WERI-Rb-1 (cell line): Measurements from ENCODE around the gene JAGN1.
"Not testable (repeated sequence)": the region's sequence is repeated elsewhere in the genome, so short reads cannot be mapped to it uniquely, and the experiment has no call there.

Experiments
- DNase-seq: peaks from one replicate; pipeline ENCODE4 v3.0.0-alpha.2; 2020
- H3K27ac ChIP-seq: fragments of 250-450 bp; sonication (Bioruptor Pico); 2 replicates; pipeline ENCODE4 v1.5.1; 2020; ENCODE audit warnings: mild to moderate bottlenecking, moderate library complexity
- H3K27me3 ChIP-seq: fragments of 250-450 bp; sonication (Bioruptor Pico); 2 replicates; pipeline ENCODE4 v1.5.1; 2021; ENCODE audit warnings: mild to moderate bottlenecking, low read depth, moderate library complexity; ENCODE audit not compliant: insufficient read depth, severe bottlenecking
- H3K36me3 ChIP-seq: fragments of 250-450 bp; sonication (Bioruptor Pico); 2 replicates; pipeline ENCODE4 v1.5.1; 2020; ENCODE audit warnings: mild to moderate bottlenecking, moderate library complexity
- H3K4me3 ChIP-seq: 2 replicates; pipeline ENCODE4 v1.5.1; 2011; ENCODE audit warnings: low read depth, mild to moderate bottlenecking, control low read depth, low read length
- H3K9me3 ChIP-seq: fragments of 250-450 bp; sonication (Bioruptor Pico); 2 replicates; pipeline ENCODE4 v1.5.1; 2021; ENCODE audit warnings: mild to moderate bottlenecking, moderate library complexity; ENCODE audit not compliant: severe bottlenecking
- CTCF ChIP-seq: IDR thresholded peaks from 2 replicates; pipeline ENCODE4 v1.5.1; 2011; ENCODE audit warnings: low read depth, mild to moderate bottlenecking, control low read depth, inconsistent platforms, low read length

The JAGN1 gene

GRCh38 chr3:9869955-9870354 is 20.5 kb upstream of the JAGN1 start:
- Histone ChIP-seq H3K4me3 (no peak overlapping the region), H3K36me3 (no peaks in the 10 kb centered on the region), H3K27me3 (no peaks in the 10 kb centered on the region), H3K9me3 (no peaks in the 10 kb centered on the region), H3K27ac (no peak overlapping the region)
- DNase-seq: no peak
- TF ChIP-seq CTCF: no peak

- DNase-seq: no peak
- no peak for TF ChIP-seq CTCF
- Histone ChIP-seq H3K36me3 (no peaks in the 10 kb centered on the region), H3K27ac (no peak overlapping the region), H3K9me3 (no peaks in the 10 kb centered on the region), H3K4me3 (no peak overlapping the region), H3K27me3 (no peaks in the 10 kb centered on the region)
Observed at GRCh38 chr3:9870978-9871377, 19.4 kb upstream of the JAGN1 start.

- not testable (repeated sequence) for H3K9me3 ChIP-seq, DNase-seq
Observed at GRCh38 chr3:9872067-9872466, 18.3 kb upstream of the JAGN1 start.

GRCh38 chr3:9875448-9875847 is 15.0 kb upstream of the JAGN1 start:
- Histone ChIP-seq H3K9me3 (no peaks in the 10 kb centered on the region), H3K4me3 (no peak overlapping the region), H3K27ac (no peak overlapping the region; the same call in 1 of the 2 replicates), H3K27me3 (no peaks in the 10 kb centered on the region), H3K36me3 (no peaks in the 10 kb centered on the region)
- DNase-seq: no peak
- TF ChIP-seq CTCF: no peak

More at GRCh38 chr3:9872067-9872466, 18.3 kb upstream of the JAGN1 start:
- H3K36me3 ChIP-seq, H3K4me3 ChIP-seq, H3K27ac ChIP-seq, H3K27me3 ChIP-seq: not testable (repeated sequence)

GRCh38 chr3:9876255-9876654 is 14.2 kb upstream of the JAGN1 start:
- DNase-seq, H3K9me3 ChIP-seq, H3K27ac ChIP-seq, H3K4me3 ChIP-seq, H3K36me3 ChIP-seq, H3K27me3 ChIP-seq: not testable (repeated sequence)

GRCh38 chr3:9876991-9877390 is 13.4 kb upstream of the JAGN1 start:
- no peak overlapping the region for H3K4me3 ChIP-seq
- H3K27me3 ChIP-seq: no peaks in the 10 kb centered on the region
- no peaks in the 10 kb centered on the region for H3K9me3 ChIP-seq
- DNase-seq: no peak
- H3K27ac ChIP-seq: no peak overlapping the region
- H3K36me3 ChIP-seq: no peaks in the 10 kb centered on the region
- peak; percentile 31; the same call in 1 of the 2 replicates for TF ChIP-seq CTCF

- Histone ChIP-seq H3K27me3 (no peaks in the 10 kb centered on the region), H3K4me3 (no peak overlapping the region), H3K9me3 (no peaks in the 10 kb centered on the region), H3K36me3 (no peaks in the 10 kb centered on the region), H3K27ac (no peak overlapping the region)
- DNase-seq: no peak
- no peak for TF ChIP-seq CTCF
Observed at GRCh38 chr3:9878700-9879099, 11.7 kb upstream of the JAGN1 start.
